LNCAP (cell line): ENCODE data around the gene SERPINE1.

Experiments
- CTCF ChIP-seq: fragments of 450-650 bp; IDR thresholded peaks from 2 replicates; pipeline ENCODE4 v1.5.1; 2017; ENCODE audit warnings: mild to moderate bottlenecking

The SERPINE1 gene

GRCh38 chr7:101179117-101179516 lies 52.2 kb downstream of the SERPINE1 start:
- no peak for TF ChIP-seq CTCF

- TF ChIP-seq CTCF, result no peak
Observed at GRCh38 chr7:101179713-101180112, 52.8 kb downstream of the SERPINE1 start.

GRCh38 chr7:101180130-101180755 lies 53.3 kb downstream of the SERPINE1 start, which contains the start of gene NAT16:
Gene NAT16 (minus strand): TSS chr7:101180293. CDS start chr7:101174807, 5,486 bp downstream.
- TF ChIP-seq CTCF, result no peak

- TF ChIP-seq CTCF, result no peak
Observed at GRCh38 chr7:101185258-101185839, 58.4 kb downstream of the SERPINE1 start.

GRCh38 chr7:101186194-101186593 lies 59.3 kb downstream of the SERPINE1 start:
- TF ChIP-seq CTCF, result no peak

- no peak for TF ChIP-seq CTCF
Observed at GRCh38 chr7:101186844-101187428, 60.0 kb downstream of the SERPINE1 start.
